K562 (cell line): ENCODE data around the gene SLC25A29. TPM values are rescaled to one million over a fixed set of nuclear protein-coding genes. Genes with fewer than 3 reads are reported as not detected.
A peak's percentile ranks its signal among the peaks of the same experiment; 100 is the strongest.

Experiments used
- ATAC-seq: fragments of 200-7000 bp; cut with Tn5 transposase; 3 replicates; pipeline ENCODE4 v1.9.1; 2020; ENCODE audit warnings: moderate library complexity
- BruUV-seq: library from RNA; stranded (reverse); fragments of 400-500 nt; replicated peaks from 2 replicates; lab custom pipeline; 2021; lab: Mats Ljungman, UMichigan
- CTCF ChIA-PET: fragments of 300-600 bp; formaldehyde crosslinking; extraction: SDS; loops from one replicate; lab custom pipeline; 2021; ENCODE audit warnings: low intra/inter-chr PET ratio; lab: Yijun Ruan, JAX
- POLR2A ChIA-PET: fragments of 300-600, 350-650 bp; sonication (Branson Sonifier 250); formaldehyde crosslinking; extraction: SDS; loops from one replicate; lab custom pipeline; 2021; ENCODE audit warnings: antibody characterized with exemption, inconsistent platforms; lab: Yijun Ruan, JAX
- DNase-seq, 4 experiments: peaks; one replicate each; pipeline versions ENCODE4 v3.0.0 to v3.0.0-alpha.2; 2011 to 2018; ENCODE audit warnings: low spot score in 3 of 4, mixed read lengths in 3 of 4; ENCODE audit errors: extremely low read depth in 1 of 4
- FAIRE-seq: peaks from 2 replicates; lab custom pipeline; 2011; peaks lifted over from hg19 to GRCh38; lab: Jason Lieb, UNC
- H2AFZ ChIP-seq: 2 replicates; pipeline ENCODE4 v1.6.0; 2011; ENCODE audit warnings: low read depth, low read length, control low read depth, inconsistent platforms
- H3K27ac ChIP-seq: fragments of 200-600 bp; 3 replicates; pipeline ENCODE4 v1.8.0; 2011; ENCODE audit warnings: low read depth, mild to moderate bottlenecking, control low read depth, inconsistent platforms, low read length, moderate library complexity, mixed read lengths; ENCODE audit errors: extremely low read depth
- H3K27me3 ChIP-seq, 2 experiments: fragments of 300-600 bp in 1 of 2; 2 replicates in 1 of 2; 3 replicates in 1 of 2; pipeline versions ENCODE4 v1.6.0 to v1.8.0; 2011; ENCODE audit warnings: inconsistent platforms in 2 of 2, low read length in 2 of 2, mild to moderate bottlenecking in 1 of 2, mixed read lengths in 1 of 2, moderate library complexity in 1 of 2; ENCODE audit not compliant: control insufficient read depth in 2 of 2, insufficient read depth in 2 of 2
- H3K36me3 ChIP-seq: fragments of 300-600 bp; 3 replicates; pipeline ENCODE4 v1.8.0; 2011; ENCODE audit warnings: mild to moderate bottlenecking, low read length, inconsistent platforms; ENCODE audit not compliant: control insufficient read depth, insufficient read depth
- H3K4me1 ChIP-seq, 2 experiments: fragments of 200-600 bp in 1 of 2; replicated peaks in 1 of 2; 2 replicates in 1 of 2; 3 replicates in 1 of 2; pipeline versions ENCODE4 v1.5.1 to v1.8.0; 2011; ENCODE audit warnings: inconsistent platforms in 2 of 2, low read length in 2 of 2, mild to moderate bottlenecking in 1 of 2, mixed read lengths in 1 of 2, moderate library complexity in 1 of 2; ENCODE audit not compliant: control insufficient read depth in 2 of 2, insufficient read depth in 2 of 2
- H3K4me2 ChIP-seq: 2 replicates; pipeline ENCODE4 v1.6.1; 2011; ENCODE audit warnings: low read length, control low read depth, inconsistent platforms, mixed read lengths; ENCODE audit not compliant: insufficient read depth
- H3K4me3 ChIP-seq: fragments of 200-600 bp; sonication (generic), shearing (Covaris generic); 2 replicates; pipeline ENCODE4 v1.5.1; 2016; ENCODE audit warnings: control low read depth, inconsistent platforms
- H3K79me2 ChIP-seq: fragments of 200-600 bp; 3 replicates; pipeline ENCODE4 v1.8.0; 2011; ENCODE audit warnings: low read length, inconsistent platforms; ENCODE audit not compliant: control insufficient read depth, insufficient read depth
- H3K9ac ChIP-seq, 2 experiments: 2 replicates each; pipeline versions ENCODE4 v1.6.0 to v1.6.1; 2011; ENCODE audit warnings: low read depth in 2 of 2, low read length in 2 of 2, control low read depth in 1 of 2, inconsistent platforms in 1 of 2, mild to moderate bottlenecking in 1 of 2, mixed read lengths in 1 of 2; ENCODE audit not compliant: insufficient read depth in 1 of 2
- H3K9me1 ChIP-seq: one replicate; pipeline ENCODE4 v1.6.0; 2011; ENCODE audit warnings: inconsistent platforms, mild to moderate bottlenecking, low read length, moderate library complexity; ENCODE audit not compliant: control insufficient read depth, insufficient read depth
- H3K9me3 ChIP-seq: replicated peaks from 2 replicates; pipeline ENCODE4 v1.5.1; 2011; ENCODE audit warnings: low read depth, low read length, inconsistent platforms; ENCODE audit not compliant: control insufficient read depth, insufficient read depth
- H4K20me1 ChIP-seq: replicated peaks from 2 replicates; pipeline ENCODE4 v1.6.1; 2011; ENCODE audit warnings: low read length, inconsistent platforms, mixed read lengths; ENCODE audit not compliant: control insufficient read depth, insufficient read depth
- CBX1 ChIP-seq: sonication (generic); IDR thresholded peaks from 2 replicates; pipeline ENCODE4 v1.6.1; 2016; ENCODE audit warnings: antibody characterized with exemption, low read depth, mild to moderate bottlenecking
- CHAMP1 ChIP-seq: fragments of 450-650 bp; IDR thresholded peaks from 2 replicates; pipeline ENCODE4 v1.6.1; 2016; ENCODE audit warnings: mild to moderate bottlenecking
- CREM ChIP-seq: IDR thresholded peaks from 2 replicates; pipeline ENCODE4 v1.6.1; 2014; ENCODE audit warnings: antibody characterized with exemption, low read depth
- DDX20 ChIP-seq: fragments of 450-650 bp; IDR thresholded peaks from 2 replicates; pipeline ENCODE4 v1.6.1; 2016; ENCODE audit warnings: missing genetic modification characterization, low read depth, mild to moderate bottlenecking, missing compliant biosample characterization, moderate library complexity
- DPF2 ChIP-seq: fragments of 450-650 bp; IDR thresholded peaks from 2 replicates; pipeline ENCODE4 v1.6.1; 2016
- PHB2 ChIP-seq: fragments of 450-650 bp; IDR thresholded peaks from 2 replicates; pipeline ENCODE4 v1.6.1; 2017; ENCODE audit warnings: low read depth
- SREBF1 ChIP-seq: fragments of 150-350 bp; IDR thresholded peaks from 2 replicates; pipeline ENCODE4 v1.6.1; 2014; ENCODE audit warnings: antibody characterized with exemption, low read depth, low read length, borderline replicate concordance
- THRAP3 ChIP-seq: fragments of 450-650 bp; IDR thresholded peaks from 2 replicates; pipeline ENCODE4 v1.6.1; 2016; ENCODE audit warnings: mild to moderate bottlenecking, inconsistent platforms, borderline replicate concordance
- ZBTB17 ChIP-seq: fragments of 450-650 bp; formaldehyde crosslinking; IDR thresholded peaks from 2 replicates; pipeline ENCODE4 v1.4.0; 2020; ENCODE audit warnings: mild to moderate bottlenecking
- ZFX ChIP-seq: sonication (generic); formaldehyde crosslinking; IDR thresholded peaks from 2 replicates; pipeline ENCODE4 v1.8.0; 2022; ENCODE audit warnings: mild to moderate bottlenecking, missing genetic modification reagents, moderate library complexity
- ZNF184 ChIP-seq: sonication (generic); formaldehyde crosslinking; IDR thresholded peaks from 2 replicates; pipeline ENCODE4 v1.5.0; 2020; ENCODE audit warnings: missing genetic modification reagents
- WGBS: fragments of 100-300 bp; shearing (Covaris generic); methylation state at CpG from one replicate; pipeline ENCODE4 v1.1.6; 2016; ENCODE audit warnings: low coverage, mixed read lengths; ENCODE audit not compliant: insufficient coverage; ENCODE audit errors: missing lambda C conversion rate; 5-methylcytosine and 5-hydroxymethylcytosine counted together
- in situ Hi-C: fragments of 300-500 bp; cut with MboI; formaldehyde crosslinking; loops from 4 replicates; pipeline ENCODE4 v1.15.0; 2018; ENCODE audit warnings: inconsistent platforms, mixed read lengths
- intact Hi-C: fragments of 100-400 bp; cut with micrococcal nuclease; formaldehyde crosslinking; loops from 2 replicates; pipeline ENCODE4 v1.14.2; 2022
- polyA plus RNA-seq, 8 experiments: library from polyadenylated mRNA; depleted of rRNA in 4 of 8; stranded (reverse) in 5 of 8; unstranded in 3 of 8; fragments of >200 nt; fragmentation: Nextera tagmentation in 2 of 8; fragmentation: Illumina TruSeq in 1 of 8; extraction: Ambion mirVana in 2 of 8; extraction: Trizol in 1 of 8; gene quantifications; 2 replicates each; pipeline versions ENCODE4 v1.2.1 to v1.2.3, GENCODE V29; 2011 to 2014; ENCODE audit warnings: inconsistent platforms in 1 of 8, missing spikeins in 1 of 8
- total RNA-seq, 7 experiments: library from RNA; depleted of rRNA in 6 of 7; stranded (reverse); fragments of >200 nt in 6 of 7; fragmentation: Illumina TruSeq in 2 of 7; extraction: Trizol in 2 of 7; gene quantifications; 2 replicates each; pipeline versions ENCODE4 v1.2.1 to v1.2.3, GENCODE V29; 2011 to 2021; ENCODE audit warnings: low replicate concordance in 1 of 7
- TF ChIP-seq, protein P1 (sequence below): fragments of 250-450 bp; sonication (Bioruptor Pico); IDR thresholded peaks from 2 replicates; pipeline ENCODE4 v1.4.0; 2020; ENCODE audit warnings: borderline replicate concordance

The SLC25A29 gene
- total and polyA plus RNA-seq, 9 of the 15 experiments (the other 6 are each of a cell fraction or from before 2014, with no cell fraction given) = 0.07 to 17.5 (median 4.8) TPM

DNA sequence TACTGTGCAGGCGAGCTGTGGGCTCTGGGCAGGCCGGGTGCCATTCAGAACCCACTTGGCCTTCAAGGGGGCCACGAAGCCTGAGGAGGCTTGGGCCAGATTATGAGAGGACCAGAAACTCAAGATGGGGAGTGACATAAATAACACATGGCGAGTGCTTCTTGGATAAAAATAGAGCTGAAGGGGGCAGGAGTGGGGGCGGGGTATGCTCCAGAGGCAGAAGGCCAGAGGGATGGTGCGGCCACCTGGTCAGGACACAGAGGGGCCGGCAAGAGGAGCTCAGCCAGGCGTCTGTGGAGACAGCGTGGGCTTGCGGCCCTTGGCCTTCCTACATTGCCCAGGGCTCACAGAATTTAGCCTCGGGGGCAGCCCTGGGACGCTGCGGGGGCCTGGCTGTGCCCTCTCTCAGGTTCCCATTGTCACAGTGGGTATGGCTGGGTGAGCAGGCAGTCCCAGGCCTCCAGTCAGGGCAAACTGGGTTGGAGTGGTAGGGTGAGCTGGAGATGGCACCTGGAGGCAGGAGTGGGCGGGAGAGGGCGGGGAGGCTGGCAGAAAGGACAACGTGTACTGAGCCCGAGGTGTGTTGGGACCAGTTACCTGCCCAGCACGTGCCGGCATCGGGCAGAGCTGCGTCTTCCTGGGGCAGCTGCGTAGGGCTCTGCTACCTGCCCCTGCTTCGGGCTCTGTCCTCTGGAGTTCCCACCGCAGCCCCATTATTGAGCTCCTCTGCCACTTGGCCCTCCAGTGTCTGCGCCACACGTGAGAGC lies 7.4 kb upstream of the SLC25A29 start:
- H3K9me1 ChIP-seq = no peaks in the 10 kb centered on the region

More for the DNA sequence above, 7.4 kb upstream of the SLC25A29 start:
- intact Hi-C loops = no loop called here
- no peak overlapping the region for H3K27ac ChIP-seq
- BruUV-seq = no TSS peak
- DNase-seq = no peak
- H3K36me3 ChIP-seq = no peaks in the 10 kb centered on the region
- POLR2A ChIA-PET = interaction anchor here (1.1 to 1.6 kb wide), 2 partner anchors 17 to 19 kb away, joined by 4 read pairs; no protein-coding TSS in a partner anchor
- no peak overlapping the region for H3K4me2 ChIP-seq
- 80% methylated on average over 16 of the region's 26 CpGs for WGBS
- no peak for FAIRE-seq
- 0 out of 4 replicates have a peak overlapping the region, but pooled peaks of 1 of the 2 experiments have one; percentile 35 for H3K9ac ChIP-seq
- no peak for ATAC-seq
- TF ChIP-seq ZBTB17 = no peak
- TF ChIP-seq DDX20 = no peak
- TF ChIP-seq, protein P1, sequence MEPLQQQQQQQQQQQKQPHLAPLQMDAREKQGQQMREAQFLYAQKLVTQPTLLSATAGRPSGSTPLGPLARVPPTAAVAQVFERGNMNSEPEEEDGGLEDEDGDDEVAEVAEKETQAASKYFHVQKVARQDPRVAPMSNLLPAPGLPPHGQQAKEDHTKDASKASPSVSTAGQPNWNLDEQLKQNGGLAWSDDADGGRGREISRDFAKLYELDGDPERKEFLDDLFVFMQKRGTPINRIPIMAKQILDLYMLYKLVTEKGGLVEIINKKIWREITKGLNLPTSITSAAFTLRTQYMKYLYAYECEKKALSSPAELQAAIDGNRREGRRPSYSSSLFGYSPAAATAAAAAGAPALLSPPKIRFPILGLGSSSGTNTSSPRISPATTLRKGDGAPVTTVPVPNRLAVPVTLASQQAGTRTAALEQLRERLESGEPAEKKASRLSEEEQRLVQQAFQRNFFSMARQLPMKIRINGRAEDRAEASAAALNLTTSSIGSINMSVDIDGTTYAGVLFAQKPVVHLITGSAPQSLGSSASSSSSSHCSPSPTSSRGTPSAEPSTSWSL (CRISPR knock-in tag) = no peak
- no peak for TF ChIP-seq ZFX (CRISPR knock-in tag)
- no peak for TF ChIP-seq PHB2
- TF ChIP-seq SREBF1 = no peak
- TF ChIP-seq CHAMP1 = no peak
- TF ChIP-seq DPF2 = no peak
- no peak for TF ChIP-seq ZNF184
- no peak for TF ChIP-seq THRAP3
- no peak for TF ChIP-seq CREM
- no peak for TF ChIP-seq CBX1
- TF ChIP-seq, all 486 proteins: peak for 0
- Histone ChIP-seq H3K79me2 (no peaks in the 10 kb centered on the region), H2AFZ (no peak overlapping the region), H3K4me3 (no peak overlapping the region), H3K9me3 (no peaks in the 10 kb centered on the region), H4K20me1 (no peaks in the 10 kb centered on the region), H3K4me1 (peaks cover 15 to 26% of the 10 kb centered on the region in 2 experiments; a peak in 4 of 5 replicates), H3K27me3 (no peaks in the 10 kb centered on the region)
- CTCF ChIA-PET = no interaction called here
- in situ Hi-C loops = no loop called here
